Sigmoid colon (tissue), 7 donors: ENCODE measurements around the gene CREB3. TPM values are rescaled to one million over a fixed set of nuclear protein-coding genes. Genes with fewer than 3 reads are reported as not detected.

ENCODE experiments used
- DNase-seq: peaks from one replicate; pipeline ENCODE4 v3.0.0-alpha.2; 2019
- H3K27ac ChIP-seq, 4 donors: fragments of 200-600 bp; sonication (generic); one replicate each; pipeline ENCODE4 v1.5.1; 2016 to 2019; ENCODE audit warnings: mild to moderate bottlenecking in 1 of 4
- H3K27me3 ChIP-seq, 3 donors: fragments of 200-600 bp; sonication (generic); one replicate each; pipeline ENCODE4 v1.5.1; 2019; ENCODE audit warnings: mild to moderate bottlenecking in 1 of 3
- H3K36me3 ChIP-seq, 4 donors: fragments of 200-600 bp; sonication (generic); one replicate each; pipeline ENCODE4 v1.5.1; 2016 to 2019
- H3K4me1 ChIP-seq, 4 donors: fragments of 200-600 bp; sonication (generic); one replicate each; pipeline ENCODE4 v1.5.1; 2017 to 2019
- H3K4me3 ChIP-seq, 4 donors: fragments of 200-600 bp; sonication (generic); one replicate each; pipeline ENCODE4 v1.5.1; 2017 to 2019; ENCODE audit warnings: mild to moderate bottlenecking in 2 of 4, moderate library complexity in 1 of 4
- H3K9me3 ChIP-seq, 4 donors: fragments of 200-600 bp in 3 of 4; sonication (generic) in 3 of 4; one replicate each; pipeline versions ENCODE4 v1.5.1 to v1.6.1; 2013 to 2019
- EP300 ChIP-seq, 4 donors: sonication (generic); formaldehyde crosslinking; IDR thresholded peaks; one replicate each; pipeline ENCODE4 v1.6.1; 2017; ENCODE audit warnings: antibody characterized with exemption in 4 of 4
- POLR2A ChIP-seq, 2 donors: fragments of 450-650 bp; IDR thresholded peaks; one replicate each; pipeline ENCODE4 v1.6.1; 2016; ENCODE audit warnings: antibody characterized with exemption in 2 of 2, mild to moderate bottlenecking in 2 of 2, moderate library complexity in 2 of 2
- POLR2AphosphoS5 ChIP-seq, 4 donors: sonication (generic); formaldehyde crosslinking; IDR thresholded peaks; one replicate each; pipeline ENCODE4 v1.6.1; 2017; ENCODE audit warnings: antibody characterized with exemption in 4 of 4
- WGBS, 2 donors: extraction: QIAGEN DNeasy Blood & Tissue Kit; methylation state at CpG; one replicate each; pipeline ENCODE4 v1.1.7; 2013; 5-methylcytosine and 5-hydroxymethylcytosine counted together
- intact Hi-C: fragments of 100-400 bp; cut with DNase I; formaldehyde crosslinking; loops from one replicate; pipeline ENCODE4 v1.15.1; 2023
- polyA plus RNA-seq, 3 donors: library from polyadenylated mRNA; stranded (reverse); fragments of 200-250 nt; gene quantifications; one replicate each; pipeline ENCODE4 v1.2.3, GENCODE V29; 2013
- total RNA-seq, 4 donors: library from RNA; depleted of rRNA; stranded (reverse); fragments of >200 nt; gene quantifications; one replicate each; pipeline ENCODE4 v1.1.0, GENCODE V29; 2016
- TF ChIP-seq, protein P1 (sequence below), 4 experiments: fragments of 450-650 bp in 3 of 4; fragments of 200-600 bp in 1 of 4; IDR thresholded peaks; one replicate each; pipeline ENCODE4 v1.5.1; 2016 to 2019; ENCODE audit warnings: antibody characterized with exemption in 4 of 4, mild to moderate bottlenecking in 3 of 4, moderate library complexity in 2 of 4
- donor health status: healthy with polysubstance abuse.
- donor health status: Bipolar disorder and iron deficiency.
- donor health status: healthy.

The CREB3 gene
- total and polyA plus RNA-seq, 7 donors = 31.0 to 82.7 (median 65.9) TPM

DNA sequence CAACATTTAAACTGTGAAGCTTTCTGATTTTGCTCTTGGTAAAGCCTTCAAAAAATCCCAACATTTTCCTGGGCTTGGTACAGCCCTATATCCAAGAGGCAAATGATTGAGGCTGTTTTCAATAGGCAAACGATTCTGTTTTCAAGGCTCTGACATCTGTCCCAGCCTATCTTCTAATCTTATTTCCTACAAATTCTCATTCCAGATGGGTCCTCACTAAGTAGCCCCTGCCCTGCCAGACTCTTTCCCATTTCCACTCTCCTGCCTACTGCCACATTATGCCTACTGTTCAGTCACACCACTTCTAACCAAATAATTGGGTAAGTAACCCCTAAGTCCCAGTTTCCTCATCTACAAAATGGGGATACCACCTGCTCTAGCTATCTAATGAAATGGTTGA, 13.1 kb downstream of the CREB3 start:
- Histone ChIP-seq H3K36me3 (peaks cover 15 to 50% (median 39%) of the 10 kb centered on the region in 4 donors), H3K4me3 (peak overlapping the region in 2 of 4 donors; percentile 87 to 88), H3K9me3 (no peaks in the 10 kb centered on the region), H3K27me3 (no peaks in the 10 kb centered on the region), H3K4me1 (peaks cover 0 to 68% (median 61%) of the 10 kb centered on the region in 4 donors), H3K27ac (peak overlapping the region; percentile 90 to 97 (median 92))
- 23 to 83% methylated on average over 1 of the region's 1 CpG for WGBS, 2 donors
- no peak for DNase-seq
- TF ChIP-seq, protein P1, sequence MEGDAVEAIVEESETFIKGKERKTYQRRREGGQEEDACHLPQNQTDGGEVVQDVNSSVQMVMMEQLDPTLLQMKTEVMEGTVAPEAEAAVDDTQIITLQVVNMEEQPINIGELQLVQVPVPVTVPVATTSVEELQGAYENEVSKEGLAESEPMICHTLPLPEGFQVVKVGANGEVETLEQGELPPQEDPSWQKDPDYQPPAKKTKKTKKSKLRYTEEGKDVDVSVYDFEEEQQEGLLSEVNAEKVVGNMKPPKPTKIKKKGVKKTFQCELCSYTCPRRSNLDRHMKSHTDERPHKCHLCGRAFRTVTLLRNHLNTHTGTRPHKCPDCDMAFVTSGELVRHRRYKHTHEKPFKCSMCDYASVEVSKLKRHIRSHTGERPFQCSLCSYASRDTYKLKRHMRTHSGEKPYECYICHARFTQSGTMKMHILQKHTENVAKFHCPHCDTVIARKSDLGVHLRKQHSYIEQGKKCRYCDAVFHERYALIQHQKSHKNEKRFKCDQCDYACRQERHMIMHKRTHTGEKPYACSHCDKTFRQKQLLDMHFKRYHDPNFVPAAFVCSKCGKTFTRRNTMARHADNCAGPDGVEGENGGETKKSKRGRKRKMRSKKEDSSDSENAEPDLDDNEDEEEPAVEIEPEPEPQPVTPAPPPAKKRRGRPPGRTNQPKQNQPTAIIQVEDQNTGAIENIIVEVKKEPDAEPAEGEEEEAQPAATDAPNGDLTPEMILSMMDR (IDR thresholded peaks at IDR 0.05) = no peak
- TF ChIP-seq POLR2A (IDR thresholded peaks at IDR 0.05) (no peak), EP300 (IDR thresholded peaks at IDR 0.05) (no peak), POLR2AphosphoS5 (IDR thresholded peaks at IDR 0.05) (no peak)
- intact Hi-C loops = loop anchor here (5.0 to 10.0 kb wide), 4 partner anchors 67 to 1081 kb away; partner anchors contain the start of genes CCL27 and SPAG8

DNA sequence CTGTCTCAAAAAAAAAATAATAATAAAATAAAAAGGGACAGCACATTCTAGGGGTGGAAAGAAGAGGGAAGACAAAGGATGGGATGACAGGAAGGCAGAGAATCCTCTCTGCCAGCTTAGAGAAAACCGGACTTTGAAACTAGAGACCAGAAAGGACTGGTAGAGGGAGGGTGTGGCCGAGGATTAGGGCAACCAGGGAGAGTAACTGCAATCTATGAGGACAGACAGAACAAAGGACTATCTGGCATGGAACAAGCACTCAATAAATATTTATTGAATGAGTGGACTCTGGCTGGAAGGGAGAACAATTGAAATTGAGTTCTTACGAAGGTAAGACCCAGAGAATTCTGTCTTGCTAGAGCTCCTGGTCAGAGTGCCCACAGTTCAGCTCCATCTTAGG, 14.1 kb downstream of the CREB3 start:
- Histone ChIP-seq H3K9me3 (no peaks in the 10 kb centered on the region), H3K4me1 (peaks cover 0 to 71% (median 64%) of the 10 kb centered on the region in 4 donors), H3K27me3 (no peaks in the 10 kb centered on the region), H3K36me3 (peaks cover 13 to 50% (median 39%) of the 10 kb centered on the region in 4 donors), H3K4me3 (peak overlapping the region; percentile 87 to 97 (median 89)), H3K27ac (peak overlapping the region; percentile 90 to 97 (median 92))
- intact Hi-C loops = loop anchor here (5.0 to 10.0 kb wide), 4 partner anchors 66 to 1082 kb away; partner anchors contain the start of genes CCL27 and SPAG8
- no peak for DNase-seq
- no peak for TF ChIP-seq EP300 (IDR thresholded peaks at IDR 0.05)
- TF ChIP-seq POLR2AphosphoS5 (IDR thresholded peaks at IDR 0.05) = no peak
- TF ChIP-seq, protein P1 (IDR thresholded peaks at IDR 0.05) = no peak
- no peak for TF ChIP-seq POLR2A (IDR thresholded peaks at IDR 0.05)
- 10 to 61% methylated on average over 3 of the region's 3 CpGs for WGBS, 2 donors

DNA sequence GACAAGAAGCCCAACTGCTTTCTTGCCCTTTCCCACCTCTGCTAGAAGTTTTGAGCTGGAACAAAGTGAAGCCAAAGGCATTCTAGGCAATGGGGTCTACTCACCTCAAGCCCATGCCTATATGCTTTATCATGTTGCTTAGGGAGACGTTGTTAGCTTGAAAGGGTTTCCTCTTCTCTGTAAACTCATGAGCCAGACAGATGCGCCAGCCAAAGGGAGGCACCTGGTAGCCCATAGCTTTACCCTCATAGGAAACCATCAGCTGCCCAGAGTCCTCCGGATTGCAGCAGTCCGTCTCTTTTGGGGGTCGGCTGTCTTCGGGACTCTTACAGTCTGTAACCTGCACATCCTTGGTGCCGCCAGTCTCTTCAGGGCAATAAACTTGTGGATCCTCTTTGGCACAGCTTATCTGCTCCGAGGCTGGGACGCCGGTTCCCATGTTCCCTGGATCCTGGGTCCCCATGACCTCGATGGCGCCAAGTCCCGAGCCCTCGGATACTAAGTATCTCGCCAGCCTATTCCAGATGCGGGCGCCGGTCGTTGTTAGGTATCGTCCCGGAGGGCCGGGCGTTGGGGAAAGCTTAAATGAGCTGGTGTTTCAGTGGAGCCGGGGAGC, 15.9 kb downstream of the CREB3 start:
- DNase-seq = no peak
- intact Hi-C loops = loop anchor here (5.0 to 10.0 kb wide), 4 partner anchors 64 to 1084 kb away; partner anchors contain the start of genes CCL27 and SPAG8
- 0 to 1% methylated on average over 24 of the region's 24 CpGs for WGBS, 2 donors
- Histone ChIP-seq H3K27ac (peak overlapping the region; percentile 90 to 97 (median 92)), H3K36me3 (peaks cover 17 to 50% (median 41%) of the 10 kb centered on the region in 4 donors), H3K27me3 (no peaks in the 10 kb centered on the region), H3K9me3 (no peaks in the 10 kb centered on the region), H3K4me3 (peak overlapping the region; percentile 87 to 97 (median 89)), H3K4me1 (peaks cover 0 to 65% (median 60%) of the 10 kb centered on the region in 4 donors)
- TF ChIP-seq EP300 (IDR thresholded peaks at IDR 0.05) (no peak), POLR2A (IDR thresholded peaks at IDR 0.05) (peak in 1 of 2 donors; percentile 14)

DNA sequence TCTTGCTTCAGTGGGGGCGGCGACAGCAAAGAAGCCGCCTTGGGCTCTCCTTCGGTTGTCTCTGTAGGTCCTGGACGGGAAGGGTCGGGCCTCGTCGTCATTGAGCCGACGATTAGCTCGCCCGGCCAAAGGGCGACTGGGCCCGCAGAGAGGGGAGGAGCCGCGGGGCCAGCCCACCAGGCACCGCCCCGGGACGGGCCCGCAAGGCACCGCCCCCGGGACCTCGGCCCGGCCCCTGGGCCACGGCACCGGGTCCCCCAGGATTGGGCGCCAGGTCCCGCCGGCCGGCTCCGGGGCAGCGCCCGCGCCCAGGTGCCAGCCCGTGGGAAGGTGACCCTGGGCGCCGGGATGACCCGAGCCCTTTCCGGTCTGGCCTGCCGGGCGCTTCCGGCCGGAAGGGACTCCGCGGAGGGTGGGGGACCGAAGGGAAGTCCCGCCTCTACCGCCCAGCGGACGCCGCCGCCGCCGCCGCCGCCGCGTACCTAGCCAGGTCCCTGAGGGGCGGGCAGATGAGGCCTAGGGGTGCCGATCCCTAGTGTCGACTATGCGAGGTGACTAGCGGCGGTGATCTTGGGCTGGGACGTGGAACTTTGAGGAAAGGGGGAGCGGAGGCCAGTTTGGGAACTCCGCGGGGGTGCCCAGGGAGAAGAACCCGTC, 16.5 kb downstream of the CREB3 start, which contains the start of the genes GBA2 and RGP1:
Gene GBA2 (minus strand): TSS at position 371 of the 657 bp plus-strand sequence. CDS start 524 bp downstream, outside the sequence.
Gene RGP1 (plus strand): TSS at position 430 of the 657 bp plus-strand sequence. CDS start 469 bp downstream, outside the sequence.
- Histone ChIP-seq H3K4me3 (peak within 1 kb of the TSS; percentile 87 to 97 (median 89)), H3K9me3 (no peaks in the 10 kb centered on the region), H3K27ac (peak within 1 kb of the TSS; percentile 90 to 97 (median 92)), H3K4me1 (peaks cover 0 to 58% (median 56%) of the 10 kb centered on the region in 4 donors), H3K27me3 (no peaks in the 10 kb centered on the region), H3K36me3 (peaks cover 18 to 50% (median 41%) of the 10 kb centered on the region in 4 donors)
- WGBS, 2 donors = 0% methylated on average over 69 of the region's 69 CpGs
- intact Hi-C loops = loop anchor here (5.0 to 10.0 kb wide), 4 partner anchors 63 to 1084 kb away; partner anchors contain the start of genes CCL27 and SPAG8
- TF ChIP-seq POLR2A (IDR thresholded peaks at IDR 0.05) (peak; percentile 34 to 62), EP300 (IDR thresholded peaks at IDR 0.05) (no peak), POLR2AphosphoS5 (IDR thresholded peaks at IDR 0.05) (peak; percentile 61 to 89 (median 84))
- TF ChIP-seq, protein P1 (IDR thresholded peaks at IDR 0.05) = no peak
- DNase-seq = peak; percentile 92
